Stimulated activated CD4-positive, alpha-beta T cell treated with anti-CD3 and anti-CD28 coated beads, Interleukin-2, amount 100 ng/mL, for 4 hours (primary cell): ENCODE data around the gene ADARB1.
"Not testable (repeated sequence)": the region's sequence is repeated elsewhere in the genome, so short reads cannot be mapped to it uniquely, and the experiment has no call there.

Experiments
- DNase-seq: peaks from one replicate; pipeline ENCODE4 v3.0.0-alpha.2; 2020; ENCODE audit warnings: low read depth

ADARB1 gene

DNA sequence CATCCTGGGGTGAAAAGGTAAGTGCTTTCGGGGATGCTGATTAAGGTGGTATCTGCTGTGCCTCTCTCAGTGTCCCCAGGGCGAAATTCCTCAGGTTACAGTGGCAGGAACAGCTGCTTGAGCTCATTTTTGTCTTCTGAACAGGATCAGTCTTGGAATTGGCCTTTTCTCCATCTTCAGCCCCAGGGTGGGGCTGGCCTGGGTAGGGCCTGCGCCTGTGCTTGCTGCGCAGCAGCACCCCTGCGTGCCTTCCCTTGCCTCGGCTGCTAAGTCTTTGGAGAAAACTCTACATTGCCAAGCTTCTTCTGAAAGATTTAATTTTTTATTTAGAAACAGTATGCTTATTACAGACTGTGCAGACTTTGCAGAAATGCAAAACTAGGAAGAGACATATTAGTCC is 41.7 kb downstream of the ADARB1 start:
- no peak for DNase-seq

DNA sequence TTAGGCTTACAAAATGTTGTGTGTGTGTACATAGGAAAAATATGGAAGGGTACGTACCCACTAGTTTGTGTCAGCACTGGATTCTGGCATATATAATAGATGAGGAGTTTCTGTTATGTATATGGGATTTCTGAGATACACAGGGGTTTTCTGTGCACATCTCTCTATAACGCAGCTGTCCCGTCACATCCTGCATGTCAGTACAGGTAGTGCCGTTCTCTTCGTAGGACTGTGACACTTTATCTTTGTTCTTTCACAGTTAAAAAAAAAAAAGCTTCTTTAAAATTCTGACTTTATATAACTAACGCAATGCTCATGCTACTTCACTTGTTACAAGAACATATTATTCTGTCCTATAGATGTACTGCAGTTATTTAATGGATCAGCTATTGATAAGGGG is 42.9 kb downstream of the ADARB1 start:
- no peak for DNase-seq

DNA sequence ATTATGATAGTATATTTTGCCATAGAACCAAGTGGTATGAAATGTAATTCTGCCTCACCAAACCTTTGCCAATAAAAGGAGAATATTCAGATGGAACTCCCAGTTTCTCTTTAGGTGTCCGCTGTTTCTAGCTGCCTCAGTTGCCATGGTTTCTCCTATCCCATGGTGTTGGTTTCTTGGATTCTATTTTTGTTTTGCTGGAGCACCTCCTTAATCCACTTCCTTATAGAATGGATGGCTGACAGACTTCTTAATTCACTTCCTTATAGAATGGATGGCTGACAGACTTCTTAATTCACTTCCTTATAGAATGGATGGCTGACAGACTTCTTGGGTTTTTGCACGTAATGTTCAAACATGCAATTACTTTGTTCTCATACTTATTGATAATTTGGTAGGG is 43.7 kb downstream of the ADARB1 start:
- no peak for DNase-seq

- DNase-seq: no peak
These were observed 45.4 kb downstream of the ADARB1 start for GRCh38 chr21:45119812-45120211.

- no peak for DNase-seq
These were observed 46.6 kb downstream of the ADARB1 start for GRCh38 chr21:45120975-45121374.

DNA sequence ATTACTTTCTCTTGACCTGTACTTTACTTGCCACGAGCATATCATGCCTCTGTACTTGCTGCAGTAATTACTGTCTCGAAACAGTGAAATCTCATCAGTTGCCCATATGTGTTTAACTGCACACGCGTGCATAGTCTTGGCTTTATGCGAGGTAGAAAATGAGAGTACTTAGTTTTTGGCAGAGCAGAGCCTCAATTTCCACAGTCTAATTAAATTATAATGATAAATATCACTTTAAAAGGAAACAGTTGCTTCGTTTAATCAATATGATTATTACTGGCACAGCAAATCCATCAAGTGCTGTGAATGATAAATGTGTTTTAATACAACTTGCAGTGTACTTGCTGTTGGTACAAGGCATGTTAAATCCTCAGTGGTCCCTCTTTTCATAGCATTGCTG is 47.6 kb downstream of the ADARB1 start:
- DNase-seq: no peak

GRCh38 chr21:45122432-45123132 is 48.2 kb downstream of the ADARB1 start:
- DNase-seq: no peak

DNA sequence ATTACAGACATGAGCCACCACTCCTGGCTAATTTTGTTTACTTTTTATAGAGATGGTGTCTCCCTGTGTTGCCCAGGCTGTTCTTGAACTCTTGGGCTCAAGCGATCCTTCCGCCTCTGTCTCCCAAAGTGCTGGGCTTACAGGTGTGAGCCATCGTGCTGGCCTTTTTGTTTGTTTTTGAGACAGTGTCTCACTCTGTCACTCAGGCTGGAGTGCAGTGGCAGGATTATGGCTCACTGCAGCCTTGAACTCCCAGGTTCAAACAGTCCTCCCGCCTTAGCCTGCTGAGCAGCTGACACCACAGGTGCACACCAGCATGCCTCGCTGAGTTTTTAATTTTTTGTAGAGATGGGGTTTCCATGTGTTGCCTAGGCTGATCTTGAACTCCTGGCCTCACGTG is 49.1 kb downstream of the ADARB1 start:
- DNase-seq: no peak

DNA sequence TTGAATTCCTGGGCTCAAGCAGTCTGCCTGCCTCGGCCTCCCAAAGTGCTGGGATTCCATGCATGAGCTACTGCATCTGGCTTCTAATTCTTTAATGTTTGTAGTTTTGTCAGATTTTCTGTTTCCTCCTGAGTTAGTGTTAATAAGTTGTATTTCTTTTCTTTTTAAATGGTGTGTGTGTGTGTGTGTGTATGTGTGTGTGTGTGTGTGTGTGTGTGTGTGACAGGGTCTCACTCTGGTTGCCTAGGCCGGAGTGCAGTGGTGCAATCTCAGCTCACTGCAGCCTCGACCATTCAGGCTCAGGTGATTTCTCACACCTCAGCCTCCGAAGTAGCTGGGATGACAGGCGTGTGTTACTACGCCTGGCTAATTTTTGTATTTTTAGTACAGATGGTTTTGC is 50.2 kb downstream of the ADARB1 start:
- DNase-seq: no peak

- no peak for DNase-seq
These were observed 51.0 kb downstream of the ADARB1 start for GRCh38 chr21:45125357-45125756.

GRCh38 chr21:45126204-45126626 is 51.8 kb downstream of the ADARB1 start:
- DNase-seq: no peak

- no peak for DNase-seq
These were observed 52.6 kb downstream of the ADARB1 start for GRCh38 chr21:45126983-45127382.

DNA sequence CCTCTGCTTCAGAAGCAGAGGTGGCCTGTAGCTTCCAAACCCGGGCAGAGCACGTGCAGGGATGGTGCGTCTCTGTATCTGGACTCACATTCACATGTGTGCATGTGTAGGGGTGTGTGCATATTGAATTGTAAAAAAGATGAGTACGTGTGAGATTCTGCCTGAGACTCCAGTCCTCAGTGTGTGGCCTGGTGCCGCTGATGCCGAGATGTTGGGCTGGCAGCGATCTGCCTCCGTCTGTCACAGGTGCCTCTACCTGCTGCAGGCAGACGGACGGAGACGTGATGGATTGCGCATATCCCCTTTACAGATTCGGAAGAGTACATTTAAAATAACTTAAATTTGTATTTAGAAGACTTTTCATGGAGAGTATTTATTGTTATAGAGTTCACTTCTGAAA is 53.6 kb downstream of the ADARB1 start:
- no peak for DNase-seq

DNA sequence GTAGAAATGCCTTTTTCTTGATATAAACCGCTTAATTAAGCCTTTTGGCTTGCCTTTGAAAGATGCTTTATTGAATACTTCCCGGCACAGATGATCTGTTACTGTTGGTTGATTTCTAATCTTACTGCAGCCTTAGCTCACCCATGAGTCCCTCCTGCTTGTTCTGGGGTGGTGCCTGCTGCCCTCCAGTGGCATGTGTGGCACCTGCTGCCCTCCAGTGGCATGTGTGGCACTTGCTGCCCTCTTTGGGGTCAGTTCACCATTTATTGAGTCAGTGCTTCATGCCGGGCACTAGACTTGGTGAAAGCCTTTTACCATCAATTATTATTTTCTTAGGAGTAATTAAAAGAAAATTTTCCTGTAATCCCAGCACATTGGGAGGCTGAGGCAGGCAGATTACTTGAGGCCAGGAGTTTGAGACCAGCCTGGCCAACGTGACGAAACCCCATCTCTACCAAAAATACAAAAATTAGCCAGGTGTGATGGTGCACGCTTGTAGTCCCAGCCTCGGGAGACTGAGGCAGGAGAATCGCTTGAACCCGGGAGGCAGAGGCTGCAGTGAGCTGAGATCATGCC is 54.3 kb downstream of the ADARB1 start:
- DNase-seq: peak; percentile 70

- no peak for DNase-seq
These were observed 55.0 kb downstream of the ADARB1 start for GRCh38 chr21:45129189-45129923.

- no peak for DNase-seq
These were observed 56.0 kb downstream of the ADARB1 start for GRCh38 chr21:45130324-45130774.

- DNase-seq: no peak
These were observed 57.2 kb downstream of the ADARB1 start for GRCh38 chr21:45131537-45131999.

GRCh38 chr21:45132841-45133573 is 58.6 kb downstream of the ADARB1 start:
- no peak for DNase-seq

- not testable (repeated sequence) for DNase-seq
These were observed 59.3 kb downstream of the ADARB1 start for GRCh38 chr21:45133574-45134278.

DNA sequence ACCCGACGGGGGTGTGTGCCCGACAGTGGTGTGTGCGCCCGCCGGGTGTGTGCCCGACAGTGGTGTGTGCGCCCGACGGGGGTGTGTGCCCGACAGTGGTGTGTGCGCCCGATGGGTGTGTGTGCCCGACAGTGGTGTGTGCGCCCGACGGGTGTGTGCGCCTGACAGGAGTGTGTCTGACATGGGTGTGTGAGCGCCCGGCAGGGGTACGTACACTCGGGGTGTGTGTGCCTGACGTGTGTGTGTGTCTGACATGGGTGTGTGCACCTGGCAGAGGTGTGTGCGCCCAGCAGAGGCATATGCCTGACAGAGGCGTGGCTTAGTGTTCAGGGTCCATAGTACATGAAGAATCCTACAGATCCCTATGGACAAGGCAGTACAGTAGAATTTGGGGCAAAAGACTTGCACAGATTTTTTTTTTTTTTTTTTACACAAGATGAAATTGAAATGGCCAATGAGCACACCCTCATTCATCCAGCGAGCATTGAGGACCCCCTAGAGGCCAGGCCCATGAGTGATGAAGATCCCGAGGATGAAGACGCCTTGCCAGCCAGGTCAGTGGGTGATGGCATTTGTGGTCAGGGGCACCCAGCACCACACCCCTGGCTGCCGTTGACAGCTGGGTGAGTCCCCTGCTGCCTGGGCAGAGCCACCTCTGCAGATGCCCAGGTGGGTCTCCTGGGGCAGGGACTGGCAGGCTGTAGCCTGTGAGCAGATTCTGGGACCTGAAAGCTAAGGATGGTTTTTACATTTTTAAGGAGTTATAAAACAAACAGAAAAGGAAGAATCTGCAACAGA is 60.1 kb downstream of the ADARB1 start:
- DNase-seq: no peak

- DNase-seq: no peak
These were observed 60.7 kb downstream of the ADARB1 start for GRCh38 chr21:45135122-45135521.
